Effector memory CD4-positive, alpha-beta T cell (primary cell): Measurements from ENCODE around the gene DDX54.
A peak's percentile ranks its signal among the peaks of the same experiment; 100 is the strongest.

Experiments used
- DNase-seq, 3 donors: peaks; one replicate each; pipeline ENCODE4 v3.0.0-alpha.2; 2020
- H3K27ac ChIP-seq: 2 replicates; pipeline ENCODE4 v1.7.0; 2013; ENCODE audit warnings: mild to moderate bottlenecking, low read length, moderate library complexity; ENCODE audit not compliant: insufficient read depth, poor library complexity, severe bottlenecking
- H3K27me3 ChIP-seq: replicated peaks from 2 replicates; pipeline ENCODE4 v1.7.0; 2013; ENCODE audit warnings: mild to moderate bottlenecking, low read length; ENCODE audit not compliant: insufficient read depth, control insufficient read depth, poor library complexity, severe bottlenecking
- H3K36me3 ChIP-seq: 2 replicates; pipeline ENCODE4 v1.7.0; 2013; ENCODE audit warnings: mild to moderate bottlenecking, low read length, moderate library complexity; ENCODE audit not compliant: control insufficient read depth, insufficient read depth
- H3K4me1 ChIP-seq: 2 replicates; pipeline ENCODE4 v1.7.0; 2013; ENCODE audit warnings: low read length, mild to moderate bottlenecking; ENCODE audit not compliant: control insufficient read depth, insufficient read depth, poor library complexity, severe bottlenecking
- H3K4me3 ChIP-seq: 2 replicates; pipeline ENCODE4 v1.7.0; 2013; ENCODE audit warnings: low read length, low read depth, mild to moderate bottlenecking; ENCODE audit not compliant: insufficient read depth, poor library complexity, severe bottlenecking
- H3K9me3 ChIP-seq: 2 replicates; pipeline ENCODE4 v1.7.0; 2013; ENCODE audit warnings: mild to moderate bottlenecking, low read length, moderate library complexity; ENCODE audit not compliant: control insufficient read depth

Gene DDX54

DNA sequence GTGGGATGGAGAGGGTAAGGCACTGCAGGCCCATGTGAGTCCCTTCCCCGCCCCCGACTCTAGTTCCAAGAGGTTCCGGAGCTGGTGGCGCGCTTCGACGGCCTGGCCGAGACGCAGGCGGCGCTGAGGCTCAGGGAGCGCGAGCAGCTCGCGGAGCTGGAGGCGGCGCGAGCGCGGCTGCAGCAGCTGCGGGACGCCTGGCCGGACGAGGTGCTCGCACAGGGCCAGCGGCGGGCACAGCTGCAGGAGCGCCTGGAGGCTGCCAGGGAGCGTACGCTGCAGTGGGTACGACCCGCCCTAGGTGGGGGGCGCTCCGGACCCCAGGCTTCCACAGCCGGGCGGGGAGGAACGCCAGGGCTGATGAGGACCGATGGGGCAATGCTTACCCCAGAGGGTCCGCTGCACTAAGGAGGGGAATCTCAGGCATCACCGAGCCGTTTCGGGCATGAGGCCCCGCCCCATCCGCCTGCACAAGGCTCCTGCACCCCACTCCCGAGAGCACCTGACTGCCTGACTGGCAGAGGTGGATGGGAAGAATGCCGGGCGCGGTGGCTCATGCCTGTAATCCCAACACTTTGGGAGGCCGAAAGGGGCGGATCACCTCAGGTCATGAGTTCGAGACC, 30.8 kb downstream of the DDX54 start:
- Histone ChIP-seq H3K4me1 (peaks cover 18% of the 10 kb centered on the region), H3K27me3 (no peaks in the 10 kb centered on the region), H3K4me3 (peak overlapping the region; percentile 45), H3K27ac (no peak overlapping the region), H3K9me3 (no peaks in the 10 kb centered on the region), H3K36me3 (peaks cover 16% of the 10 kb centered on the region)
- DNase-seq = no peak

DNA sequence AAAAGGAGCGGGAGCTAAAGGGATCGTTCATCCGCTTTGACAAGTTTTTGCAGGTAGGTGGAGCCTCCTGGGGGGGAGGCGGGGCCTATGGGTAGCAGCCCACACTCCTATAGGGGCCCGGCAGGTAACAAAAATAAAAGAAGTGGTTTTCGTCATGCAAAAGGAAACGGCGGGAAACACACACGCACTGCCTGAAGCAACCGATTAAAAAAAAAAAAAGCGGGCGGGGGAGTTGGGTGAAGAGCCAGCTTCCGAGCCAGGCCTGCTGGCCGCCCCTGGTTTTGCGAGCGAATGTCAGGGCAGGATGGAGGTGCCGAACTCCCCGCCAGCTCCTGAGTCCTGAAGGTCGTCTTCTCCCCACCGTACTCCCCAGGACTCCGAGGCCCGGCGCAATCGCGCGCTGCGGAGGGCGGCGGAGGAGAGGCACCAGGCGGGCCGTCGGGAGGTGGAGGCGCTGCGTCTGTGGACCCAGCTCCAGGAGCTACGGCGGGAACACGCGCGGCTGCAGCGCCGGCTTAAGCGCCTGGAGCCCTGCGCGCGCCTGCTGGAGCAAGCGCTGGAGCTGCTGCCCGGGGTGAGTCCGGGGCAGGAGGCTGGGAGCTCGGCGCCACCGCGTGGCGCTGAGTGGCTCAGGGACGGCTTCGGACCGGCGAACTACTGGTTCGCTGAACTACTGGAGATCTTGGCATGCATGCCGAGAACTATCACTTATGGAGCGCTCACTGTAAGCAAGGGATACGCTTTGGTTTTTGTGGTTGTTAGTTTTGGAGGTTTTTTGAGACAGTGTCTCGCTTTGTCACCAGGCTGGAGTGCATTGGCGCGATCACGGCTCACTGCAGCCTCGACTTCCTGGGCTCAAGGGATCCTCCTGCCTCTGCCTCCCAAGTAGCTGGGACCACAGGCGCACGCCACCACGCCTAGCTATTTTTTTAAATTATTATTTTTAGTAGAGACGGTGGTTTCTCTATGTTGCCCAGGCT, 32.2 kb downstream of the DDX54 start:
- no peaks in the 10 kb centered on the region for H3K9me3 ChIP-seq
- no peaks in the 10 kb centered on the region for H3K27me3 ChIP-seq
- H3K4me1 ChIP-seq = peaks cover 18% of the 10 kb centered on the region
- peaks cover 3% of the 10 kb centered on the region for H3K36me3 ChIP-seq
- peak overlapping the region; percentile 64 for H3K4me3 ChIP-seq
- no peak overlapping the region for H3K27ac ChIP-seq
- peak; percentile 22 to 47 (median 43) for DNase-seq

DNA sequence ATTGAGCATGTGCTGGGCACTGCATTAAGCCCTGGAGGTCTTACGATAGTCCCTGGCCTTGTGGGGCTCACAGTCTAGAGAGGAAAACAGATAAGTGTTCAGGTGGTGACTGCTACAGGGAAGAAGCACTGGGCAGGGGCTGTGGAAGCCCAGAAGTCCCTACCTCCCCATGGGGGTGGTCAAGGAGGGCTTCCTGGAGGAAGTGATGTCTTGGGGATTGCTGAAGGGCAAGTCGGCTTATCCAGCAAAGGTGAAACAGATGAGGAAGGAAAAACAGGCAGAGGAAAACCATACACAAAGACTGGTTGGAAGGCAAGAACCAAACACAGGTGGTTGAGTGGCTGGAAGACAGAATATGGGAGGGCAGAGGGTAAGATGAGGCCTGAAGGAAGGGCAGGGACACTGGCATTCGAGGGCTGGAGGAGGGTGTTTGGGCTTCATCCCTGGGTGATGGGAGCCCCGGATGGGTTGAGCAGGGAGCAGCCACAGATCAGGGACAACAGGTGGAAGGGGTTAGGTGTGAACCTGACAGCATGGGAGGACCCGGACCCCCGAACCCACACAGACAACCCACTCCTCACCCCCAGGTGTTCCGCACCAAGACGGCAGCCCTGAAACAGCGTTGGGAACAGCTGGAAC, 33.0 kb downstream of the DDX54 start:
- H3K27ac ChIP-seq = no peak overlapping the region
- no peak for DNase-seq
- H3K4me1 ChIP-seq = peaks cover 18% of the 10 kb centered on the region
- H3K4me3 ChIP-seq = peak overlapping the region; percentile 64
- no peaks in the 10 kb centered on the region for H3K9me3 ChIP-seq
- no peaks in the 10 kb centered on the region for H3K36me3 ChIP-seq
- H3K27me3 ChIP-seq = no peaks in the 10 kb centered on the region

DNA sequence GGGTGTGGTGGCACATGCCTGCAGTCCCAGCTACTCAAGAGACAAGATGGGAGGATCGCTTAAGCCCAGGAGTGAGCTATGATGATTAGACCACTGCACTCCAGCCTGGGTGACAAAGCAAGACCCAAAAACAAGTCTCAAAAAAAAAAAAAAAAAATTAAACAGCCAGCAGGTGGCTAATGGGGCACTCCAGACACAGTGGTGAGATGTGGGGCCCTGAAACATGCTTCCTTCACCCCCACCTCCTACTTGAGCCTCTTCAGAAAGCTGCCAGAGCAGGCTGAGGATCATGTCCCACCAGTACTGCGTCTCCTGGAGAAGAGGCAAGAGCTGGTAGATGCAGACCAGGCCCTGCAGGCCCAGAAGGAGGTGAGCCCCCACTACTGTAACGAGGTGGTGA, 33.6 kb downstream of the DDX54 start:
- H3K4me3 ChIP-seq = no peak overlapping the region
- H3K27me3 ChIP-seq = no peaks in the 10 kb centered on the region
- no peaks in the 10 kb centered on the region for H3K9me3 ChIP-seq
- DNase-seq = no peak
- H3K4me1 ChIP-seq = peaks cover 18% of the 10 kb centered on the region
- H3K36me3 ChIP-seq = no peaks in the 10 kb centered on the region
- no peak overlapping the region for H3K27ac ChIP-seq

DNA sequence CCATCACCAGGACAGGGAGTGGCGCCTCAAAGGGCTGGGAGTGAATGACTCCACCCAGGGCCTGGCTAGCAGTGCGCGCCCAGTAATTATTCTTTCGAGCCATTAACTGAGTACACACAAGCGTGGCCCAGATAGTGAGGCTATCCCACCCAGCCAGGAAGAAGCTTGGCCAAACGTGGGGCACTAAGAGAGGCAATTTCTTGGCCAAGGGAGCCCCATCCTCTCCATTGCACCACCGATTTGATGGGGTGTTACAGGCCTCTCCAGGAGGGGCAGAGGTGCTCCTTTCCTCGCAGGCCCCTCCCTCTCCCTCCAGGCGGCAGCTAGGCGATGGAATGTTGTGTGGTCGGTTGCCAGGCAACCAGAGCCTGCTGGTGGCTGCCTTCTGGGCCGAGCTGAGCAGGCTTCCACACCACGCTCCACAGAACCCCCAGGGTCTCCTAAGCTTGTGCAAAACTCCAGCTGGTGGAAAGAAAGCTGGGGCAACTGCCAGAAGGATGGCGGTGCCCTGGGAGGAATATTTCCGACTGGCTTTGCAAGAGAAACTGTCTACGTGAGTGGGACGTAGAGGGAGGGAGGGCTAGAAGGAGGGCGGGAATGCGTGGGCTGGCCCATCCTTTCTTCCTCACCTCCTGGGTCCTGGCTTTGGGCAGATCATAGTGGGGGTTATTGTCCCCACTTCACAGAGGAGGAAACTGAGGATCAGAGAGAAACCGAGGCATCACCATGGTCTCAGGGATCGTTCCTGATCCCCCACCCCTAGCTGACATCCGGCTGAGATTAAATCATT, 35.7 kb downstream of the DDX54 start, which contains the start of gene CFAP73:
CFAP73 (plus strand) TSS at position 364 of the 790 bp plus-strand sequence; CDS start at position 498, 134 bp downstream.
- Histone ChIP-seq H3K9me3 (no peaks in the 10 kb centered on the region), H3K27ac (no peak within 1 kb of the TSS), H3K4me1 (peaks cover 16% of the 10 kb centered on the region), H3K27me3 (no peaks in the 10 kb centered on the region), H3K4me3 (no peak within 1 kb of the TSS), H3K36me3 (no peaks in the 10 kb centered on the region)
- DNase-seq = no peak

DNA sequence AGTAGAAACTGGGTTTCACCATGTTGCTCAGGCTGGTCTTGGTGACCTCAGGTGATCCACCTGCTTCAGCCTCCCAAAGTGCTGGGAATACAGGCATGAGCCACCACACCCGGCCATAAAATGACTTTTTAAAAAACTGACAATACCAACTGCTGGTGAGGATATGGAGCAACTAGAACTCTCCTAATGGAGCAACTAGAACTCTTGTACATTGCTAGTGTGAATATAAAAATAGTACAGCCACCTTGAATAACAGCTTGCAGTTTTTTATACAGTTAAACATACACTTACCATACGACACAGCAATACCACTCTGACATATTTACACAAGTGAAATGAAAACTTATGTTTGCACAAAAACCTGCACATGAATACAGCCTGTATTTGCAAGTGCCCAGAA, 38.3 kb downstream of the DDX54 start:
- Histone ChIP-seq H3K4me3 (no peak overlapping the region), H3K27ac (no peak overlapping the region), H3K36me3 (no peaks in the 10 kb centered on the region), H3K4me1 (no peaks in the 10 kb centered on the region), H3K27me3 (no peaks in the 10 kb centered on the region), H3K9me3 (no peaks in the 10 kb centered on the region)
- no peak for DNase-seq

DNA sequence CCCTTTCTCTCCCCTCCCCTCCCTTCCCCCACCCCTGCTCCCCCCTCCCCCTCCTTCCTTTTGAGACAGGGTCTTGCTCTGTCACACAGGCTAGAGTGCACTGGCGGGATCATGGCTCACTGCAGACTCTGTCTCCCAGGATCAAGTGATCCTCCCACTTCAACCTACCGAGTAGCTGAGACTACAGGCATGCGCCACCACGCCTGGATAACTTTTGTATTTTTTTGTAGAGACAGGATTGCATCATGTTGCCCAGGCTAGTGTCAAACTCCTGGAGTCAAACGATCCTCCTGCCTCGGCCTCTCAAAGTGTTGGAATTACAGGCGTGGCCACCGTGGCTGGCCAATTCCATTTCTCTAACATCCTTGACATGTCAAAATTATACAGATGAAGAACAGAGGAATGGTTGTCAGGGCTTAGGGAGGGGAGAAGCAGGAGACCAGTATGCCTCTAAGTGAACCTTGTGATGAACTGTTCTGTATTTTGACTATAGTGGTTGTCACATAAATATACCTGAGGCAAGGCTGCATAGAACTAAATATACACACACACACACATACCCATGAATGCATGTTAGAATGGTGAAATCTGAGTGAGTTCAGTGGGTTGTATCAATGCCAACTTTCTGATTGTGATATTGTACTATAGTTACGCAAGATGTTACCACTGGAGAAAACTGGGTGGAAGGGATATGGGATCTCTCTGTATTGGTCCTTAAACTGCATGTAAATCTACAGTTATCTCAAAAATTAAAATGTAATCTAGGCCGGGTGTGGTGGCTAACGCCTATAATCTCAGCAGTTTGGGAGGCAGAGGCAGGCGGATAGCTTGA, 39.3 kb downstream of the DDX54 start:
- H3K4me3 ChIP-seq = no peak overlapping the region
- no peaks in the 10 kb centered on the region for H3K4me1 ChIP-seq
- no peak overlapping the region for H3K27ac ChIP-seq
- H3K27me3 ChIP-seq = no peaks in the 10 kb centered on the region
- DNase-seq = no peak
- no peaks in the 10 kb centered on the region for H3K9me3 ChIP-seq
- H3K36me3 ChIP-seq = no peaks in the 10 kb centered on the region

DNA sequence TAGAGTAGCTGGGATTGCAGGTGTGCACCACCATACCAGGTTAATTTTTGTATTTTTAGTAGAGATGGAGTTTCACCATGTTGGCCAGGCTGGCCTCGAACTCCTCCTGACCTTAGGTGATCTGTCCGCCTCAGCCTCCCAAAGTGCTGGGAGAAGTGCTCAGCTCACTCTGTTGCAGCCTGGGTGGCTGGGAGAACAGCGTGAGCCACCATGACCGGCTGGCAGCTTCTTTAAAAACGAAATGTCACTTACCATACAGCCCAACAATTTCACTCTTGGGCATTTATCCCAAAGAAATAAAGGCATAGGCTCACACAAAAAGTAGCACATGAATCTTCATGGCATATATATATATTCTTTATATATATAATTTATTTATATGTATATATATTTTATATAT, 40.5 kb downstream of the DDX54 start:
- Histone ChIP-seq H3K4me1 (no peaks in the 10 kb centered on the region), H3K36me3 (no peaks in the 10 kb centered on the region), H3K27me3 (no peaks in the 10 kb centered on the region)

DNA sequence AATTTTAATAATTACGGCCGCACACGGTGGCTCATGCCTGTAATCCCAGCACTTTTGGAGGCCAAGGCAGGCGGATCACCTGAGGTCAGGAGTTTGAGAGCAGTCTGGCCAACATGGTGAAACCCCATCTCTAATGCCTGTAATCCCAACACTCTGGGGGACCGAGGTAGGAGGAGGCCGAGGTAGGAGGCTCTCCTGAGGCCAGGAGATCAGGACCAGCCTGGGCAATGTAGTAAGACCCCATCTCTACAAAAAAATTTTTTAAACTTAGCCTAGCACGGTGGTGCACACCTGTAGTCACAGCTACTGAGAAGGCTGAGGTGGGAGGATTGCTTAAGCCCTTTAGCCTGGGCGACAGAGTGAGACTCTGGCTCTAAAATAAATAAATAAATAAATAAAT, 41.3 kb downstream of the DDX54 start:
- no peak for DNase-seq
- H3K27ac ChIP-seq = no peak overlapping the region
- H3K4me1 ChIP-seq = no peaks in the 10 kb centered on the region
- H3K4me3 ChIP-seq = no peak overlapping the region
- no peaks in the 10 kb centered on the region for H3K36me3 ChIP-seq
- H3K9me3 ChIP-seq = no peaks in the 10 kb centered on the region
- no peaks in the 10 kb centered on the region for H3K27me3 ChIP-seq

More for the DNA sequence above, 40.5 kb downstream of the DDX54 start:
- no peaks in the 10 kb centered on the region for H3K9me3 ChIP-seq
- DNase-seq = no peak
- H3K27ac ChIP-seq = no peak overlapping the region
- no peak overlapping the region for H3K4me3 ChIP-seq
